HepG2 (cell line): ENCODE measurements around the gene SLC25A22. TPM values are rescaled to one million over a fixed set of nuclear protein-coding genes. Genes with fewer than 3 reads are reported as not detected.

Source experiments
- ASH2L ChIP-seq: fragments of 300-600, 200-600 bp; sonication (generic); IDR thresholded peaks from 2 replicates; pipeline ENCODE4 v1.7.0; 2017; ENCODE audit warnings: low read depth, mild to moderate bottlenecking, moderate library complexity, mixed read lengths, low read length; ENCODE audit not compliant: insufficient read length
- CBX1 ChIP-seq: IDR thresholded peaks from one replicate; pipeline ENCODE4 v1.6.1; 2016; ENCODE audit warnings: antibody characterized with exemption, low read depth
- DNMT3B ChIP-seq: conservative IDR thresholded peaks from 2 replicates; pipeline ENCODE4 v1.6.1; 2016; ENCODE audit warnings: missing biosample characterization, control low read depth
- ELF1 ChIP-seq: sonication (generic); formaldehyde crosslinking; IDR thresholded peaks from 2 replicates; pipeline ENCODE4 v1.4.0; 2020; ENCODE audit warnings: missing genetic modification reagents
- GRHL1 ChIP-seq: sonication (generic); formaldehyde crosslinking; conservative IDR thresholded peaks from 2 replicates; pipeline ENCODE4 v1.8.0; 2022; ENCODE audit warnings: missing genetic modification reagents
- IRF2 ChIP-seq: IDR thresholded peaks from 2 replicates; pipeline ENCODE4 v1.6.1; 2018; ENCODE audit warnings: missing genetic modification reagents, missing compliant biosample characterization
- JDP2 ChIP-seq: sonication (generic); formaldehyde crosslinking; IDR thresholded peaks from 2 replicates; pipeline ENCODE4 v1.8.1; 2022; ENCODE audit warnings: missing genetic modification reagents, borderline replicate concordance
- KAT8 ChIP-seq: IDR thresholded peaks from 2 replicates; pipeline ENCODE4 v1.6.1; 2016; ENCODE audit warnings: missing genetic modification reagents, missing compliant biosample characterization
- MYC ChIP-seq: sonication (generic); formaldehyde crosslinking; IDR thresholded peaks from 2 replicates; pipeline ENCODE4 v1.9.0; 2021; ENCODE audit warnings: missing genetic modification reagents, borderline replicate concordance
- SAFB2 ChIP-seq: sonication (generic); formaldehyde crosslinking; IDR thresholded peaks from 2 replicates; pipeline ENCODE4 v1.5.1; 2020; ENCODE audit warnings: missing genetic modification reagents, low read depth, mild to moderate bottlenecking, borderline replicate concordance
- SAP130 ChIP-seq: IDR thresholded peaks from 2 replicates; pipeline ENCODE4 v1.6.1; 2016; ENCODE audit warnings: low read depth
- TBX3 ChIP-seq: fragments of 450-650 bp; IDR thresholded peaks from 2 replicates; pipeline ENCODE4 v1.6.1; 2017; ENCODE audit warnings: antibody characterized with exemption, mild to moderate bottlenecking, inconsistent platforms, borderline replicate concordance
- TFDP2 ChIP-seq: sonication (generic); formaldehyde crosslinking; IDR thresholded peaks from 2 replicates; pipeline ENCODE4 v1.4.0; 2020; ENCODE audit warnings: missing genetic modification reagents
- ZBTB42 ChIP-seq: sonication (generic); formaldehyde crosslinking; IDR thresholded peaks from 2 replicates; pipeline ENCODE4 v1.5.0; 2020; ENCODE audit warnings: mild to moderate bottlenecking, missing genetic modification reagents
- ZNF121 ChIP-seq: sonication (generic); formaldehyde crosslinking; IDR thresholded peaks from 2 replicates; pipeline ENCODE4 v1.5.0; 2020; ENCODE audit warnings: mild to moderate bottlenecking, missing genetic modification reagents
- ZNF24 ChIP-seq: fragments of 450-650 bp; IDR thresholded peaks from 2 replicates; pipeline ENCODE4 v1.6.1; 2017; ENCODE audit warnings: antibody characterized with exemption, mild to moderate bottlenecking
- ZNF556 ChIP-seq: sonication (generic); formaldehyde crosslinking; IDR thresholded peaks from 2 replicates; pipeline ENCODE4 v1.4.0; 2020; ENCODE audit warnings: mild to moderate bottlenecking, missing genetic modification reagents, borderline replicate concordance
- ZNF562 ChIP-seq: sonication (generic); formaldehyde crosslinking; IDR thresholded peaks from 2 replicates; pipeline ENCODE4 v1.8.0; 2022; ENCODE audit warnings: missing genetic modification reagents, borderline replicate concordance
- ZNF670 ChIP-seq: sonication (generic); formaldehyde crosslinking; IDR thresholded peaks from 2 replicates; pipeline ENCODE4 v1.8.0; 2022; ENCODE audit warnings: mild to moderate bottlenecking, missing genetic modification reagents, borderline replicate concordance
- ZNF724P ChIP-seq: sonication (generic); formaldehyde crosslinking; IDR thresholded peaks from 2 replicates; pipeline ENCODE4 v1.8.0; 2022; ENCODE audit warnings: missing genetic modification reagents, borderline replicate concordance
- polyA plus RNA-seq, 8 experiments: library from polyadenylated mRNA; depleted of rRNA in 3 of 8; stranded (reverse) in 7 of 8; unstranded in 1 of 8; fragments of >200 nt; fragmentation: Illumina TruSeq in 4 of 8; extraction: Trizol in 4 of 8; gene quantifications; 2 replicates each; pipeline versions ENCODE4 v1.2.1 to v1.2.3, GENCODE V29; 2011 to 2016; ENCODE audit warnings: low read depth in 4 of 8, missing spikeins in 1 of 8, mixed read lengths in 1 of 8; ENCODE audit not compliant: insufficient read depth in 1 of 8
- total RNA-seq, 5 experiments: library from RNA; depleted of rRNA; stranded (reverse); fragments of >200 nt; fragmentation: Illumina TruSeq; extraction: Trizol; gene quantifications; 2 replicates each; pipeline ENCODE4 v1.2.3, GENCODE V29; 2016; ENCODE audit warnings: low read depth in 1 of 5
- TF ChIP-seq, protein P1 (sequence below): sonication (generic); formaldehyde crosslinking; IDR thresholded peaks from 2 replicates; pipeline ENCODE4 v1.8.0; 2022; ENCODE audit warnings: mild to moderate bottlenecking, missing genetic modification reagents, moderate library complexity
- TF ChIP-seq, protein P2 (sequence below): sonication (generic); formaldehyde crosslinking; IDR thresholded peaks from 2 replicates; pipeline ENCODE4 v1.5.0; 2020; ENCODE audit warnings: missing genetic modification reagents, mild to moderate bottlenecking, borderline replicate concordance
- TF ChIP-seq, protein P3 (sequence below): sonication (generic); formaldehyde crosslinking; IDR thresholded peaks from 2 replicates; pipeline ENCODE4 v1.4.0; 2020; ENCODE audit warnings: mild to moderate bottlenecking, missing genetic modification reagents

The SLC25A22 gene
- total and polyA plus RNA-seq, 2 of the 13 experiments (the other 11 are each of a cell fraction or from before 2014, with no cell fraction given) = 12.4 to 19.2 TPM

- TF ChIP-seq GRHL1 (CRISPR knock-in tag) (no peak), IRF2 (no peak), ZNF670 (no peak), ZBTB42 (CRISPR knock-in tag) (no peak), ZNF556 (CRISPR knock-in tag) (no peak), KAT8 (CRISPR knock-in tag) (no peak), ZNF562 (CRISPR knock-in tag) (no peak), ZNF121 (CRISPR knock-in tag) (no peak), ZNF724P (CRISPR knock-in tag) (no peak), TBX3 (no peak), SAP130 (CRISPR knock-in tag) (peak; percentile 84), DNMT3B (CRISPR knock-in tag) (no peak), JDP2 (CRISPR knock-in tag) (no peak), MYC (CRISPR knock-in tag) (no peak), ZNF24 (no peak), ELF1 (CRISPR knock-in tag) (no peak), TFDP2 (CRISPR knock-in tag) (no peak), CBX1 (no peak), SAFB2 (CRISPR knock-in tag) (no peak), ASH2L (no peak)
- TF ChIP-seq, protein P1, sequence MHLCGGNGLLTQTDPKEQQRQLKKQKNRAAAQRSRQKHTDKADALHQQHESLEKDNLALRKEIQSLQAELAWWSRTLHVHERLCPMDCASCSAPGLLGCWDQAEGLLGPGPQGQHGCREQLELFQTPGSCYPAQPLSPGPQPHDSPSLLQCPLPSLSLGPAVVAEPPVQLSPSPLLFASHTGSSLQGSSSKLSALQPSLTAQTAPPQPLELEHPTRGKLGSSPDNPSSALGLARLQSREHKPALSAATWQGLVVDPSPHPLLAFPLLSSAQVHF = no peak
- TF ChIP-seq, protein P2, sequence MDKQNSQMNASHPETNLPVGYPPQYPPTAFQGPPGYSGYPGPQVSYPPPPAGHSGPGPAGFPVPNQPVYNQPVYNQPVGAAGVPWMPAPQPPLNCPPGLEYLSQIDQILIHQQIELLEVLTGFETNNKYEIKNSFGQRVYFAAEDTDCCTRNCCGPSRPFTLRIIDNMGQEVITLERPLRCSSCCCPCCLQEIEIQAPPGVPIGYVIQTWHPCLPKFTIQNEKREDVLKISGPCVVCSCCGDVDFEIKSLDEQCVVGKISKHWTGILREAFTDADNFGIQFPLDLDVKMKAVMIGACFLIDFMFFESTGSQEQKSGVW (CRISPR knock-in tag) = no peak
- TF ChIP-seq, protein P3, sequence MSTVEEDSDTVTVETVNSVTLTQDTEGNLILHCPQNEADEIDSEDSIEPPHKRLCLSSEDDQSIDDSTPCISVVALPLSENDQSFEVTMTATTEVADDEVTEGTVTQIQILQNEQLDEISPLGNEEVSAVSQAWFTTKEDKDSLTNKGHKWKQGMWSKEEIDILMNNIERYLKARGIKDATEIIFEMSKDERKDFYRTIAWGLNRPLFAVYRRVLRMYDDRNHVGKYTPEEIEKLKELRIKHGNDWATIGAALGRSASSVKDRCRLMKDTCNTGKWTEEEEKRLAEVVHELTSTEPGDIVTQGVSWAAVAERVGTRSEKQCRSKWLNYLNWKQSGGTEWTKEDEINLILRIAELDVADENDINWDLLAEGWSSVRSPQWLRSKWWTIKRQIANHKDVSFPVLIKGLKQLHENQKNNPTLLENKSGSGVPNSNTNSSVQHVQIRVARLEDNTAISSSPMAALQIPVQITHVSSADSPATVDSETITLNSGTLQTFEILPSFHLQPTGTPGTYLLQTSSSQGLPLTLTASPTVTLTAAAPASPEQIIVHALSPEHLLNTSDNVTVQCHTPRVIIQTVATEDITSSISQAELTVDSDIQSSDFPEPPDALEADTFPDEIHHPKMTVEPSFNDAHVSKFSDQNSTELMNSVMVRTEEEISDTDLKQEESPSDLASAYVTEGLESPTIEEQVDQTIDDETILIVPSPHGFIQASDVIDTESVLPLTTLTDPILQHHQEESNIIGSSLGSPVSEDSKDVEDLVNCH (CRISPR knock-in tag) = no peak
Observed at GRCh38 chr11:820655-821511, 22.8 kb upstream of the SLC25A22 start (continued).
